Neutrophil (primary cell): ENCODE measurements around the gene PLEKHH1.

Experiments
- H3K27ac ChIP-seq: fragments of 200-600 bp; sonication (generic); 2 replicates; pipeline ENCODE4 v1.5.1; 2016; ENCODE audit warnings: mild to moderate bottlenecking, moderate library complexity
- H3K27me3 ChIP-seq: fragments of 200-600 bp; sonication (generic); 2 replicates; pipeline ENCODE4 v1.6.0; 2016; ENCODE audit warnings: mild to moderate bottlenecking
- H3K36me3 ChIP-seq: fragments of 200-600 bp; sonication (generic); 2 replicates; pipeline ENCODE4 v1.5.1; 2017
- H3K4me1 ChIP-seq, 2 experiments: fragments of 200-600 bp in 1 of 2; sonication (generic) in 1 of 2; 1 replicate in 1 of 2; 2 replicates in 1 of 2; pipeline versions ENCODE4 v1.5.1 to v1.6.1; 2013 to 2016; ENCODE audit warnings: low read depth in 1 of 2, low read length in 1 of 2, mild to moderate bottlenecking in 1 of 2, moderate library complexity in 1 of 2; ENCODE audit not compliant: control insufficient read depth in 1 of 2, insufficient read depth in 1 of 2
- H3K4me3 ChIP-seq, 2 experiments: fragments of 200-600 bp in 1 of 2; sonication (generic) in 1 of 2; 1 replicate in 1 of 2; 2 replicates in 1 of 2; pipeline ENCODE4 v1.5.1; 2013 to 2016; ENCODE audit warnings: low read depth in 1 of 2, low read length in 1 of 2, mild to moderate bottlenecking in 1 of 2, moderate library complexity in 1 of 2
- H3K9me3 ChIP-seq: fragments of 200-600 bp; sonication (generic); 2 replicates; pipeline ENCODE4 v1.5.1; 2016
- CTCF ChIP-seq: fragments of 200-600 bp; sonication (generic); IDR thresholded peaks from 2 replicates; pipeline ENCODE4 v1.5.1; 2016; ENCODE audit warnings: antibody characterized with exemption

The PLEKHH1 gene

GRCh38 chr14:67544590-67544989 is 11.5 kb downstream of the PLEKHH1 start:
- no peak overlapping the region for H3K27ac ChIP-seq
- no peaks in the 10 kb centered on the region for H3K9me3 ChIP-seq
- H3K4me3 ChIP-seq: no peak overlapping the region
- H3K4me1 ChIP-seq: no peaks in the 10 kb centered on the region
- no peaks in the 10 kb centered on the region for H3K36me3 ChIP-seq
- no peak for TF ChIP-seq CTCF
- H3K27me3 ChIP-seq: peaks cover 75% of the 10 kb centered on the region

GRCh38 chr14:67547224-67547780 is 14.2 kb downstream of the PLEKHH1 start:
- H3K4me1 ChIP-seq: no peaks in the 10 kb centered on the region
- no peak overlapping the region for H3K27ac ChIP-seq

GRCh38 chr14:67549734-67550133 is 16.6 kb downstream of the PLEKHH1 start:
- no peak for TF ChIP-seq CTCF
- H3K4me1 ChIP-seq: no peaks in the 10 kb centered on the region
- no peak overlapping the region for H3K4me3 ChIP-seq
- H3K36me3 ChIP-seq: no peaks in the 10 kb centered on the region
- H3K27me3 ChIP-seq: peaks cover 23% of the 10 kb centered on the region
- H3K9me3 ChIP-seq: no peaks in the 10 kb centered on the region
- no peak overlapping the region for H3K27ac ChIP-seq

More at GRCh38 chr14:67547224-67547780, 14.2 kb downstream of the PLEKHH1 start:
- TF ChIP-seq CTCF: no peak
- Histone ChIP-seq H3K9me3 (no peaks in the 10 kb centered on the region), H3K36me3 (no peaks in the 10 kb centered on the region), H3K4me3 (no peak overlapping the region), H3K27me3 (peaks cover 48% of the 10 kb centered on the region)

- Histone ChIP-seq H3K4me3 (no peak overlapping the region), H3K27me3 (peaks cover 9% of the 10 kb centered on the region), H3K9me3 (no peaks in the 10 kb centered on the region), H3K27ac (no peak overlapping the region), H3K4me1 (no peaks in the 10 kb centered on the region), H3K36me3 (no peaks in the 10 kb centered on the region)
- TF ChIP-seq CTCF: no peak
Measured at GRCh38 chr14:67551123-67551522, 18.0 kb downstream of the PLEKHH1 start.

- no peaks in the 10 kb centered on the region for H3K9me3 ChIP-seq
- no peaks in the 10 kb centered on the region for H3K36me3 ChIP-seq
- TF ChIP-seq CTCF: no peak
- H3K4me3 ChIP-seq: no peak overlapping the region
- peaks cover 14% of the 10 kb centered on the region for H3K27me3 ChIP-seq
- no peaks in the 10 kb centered on the region for H3K4me1 ChIP-seq
- no peak overlapping the region for H3K27ac ChIP-seq
Measured at GRCh38 chr14:67551940-67552339, 18.9 kb downstream of the PLEKHH1 start.

GRCh38 chr14:67553547-67553946 is 20.5 kb downstream of the PLEKHH1 start:
- H3K4me1 ChIP-seq: no peaks in the 10 kb centered on the region
- no peak overlapping the region for H3K4me3 ChIP-seq
- peaks cover 14% of the 10 kb centered on the region for H3K27me3 ChIP-seq
- no peak overlapping the region for H3K27ac ChIP-seq
- H3K9me3 ChIP-seq: no peaks in the 10 kb centered on the region
- no peaks in the 10 kb centered on the region for H3K36me3 ChIP-seq
- no peak for TF ChIP-seq CTCF
